Gastroesophageal sphincter (tissue), 4 donors: Measurements from ENCODE around the gene SEH1L. TPM values are rescaled to one million over a fixed set of nuclear protein-coding genes. Genes with fewer than 3 reads are reported as not detected.

Experiments
- ATAC-seq: fragments of 150-250 bp; one replicate; pipeline ENCODE4 v1.9.1; 2016; ENCODE audit warnings: mild to moderate bottlenecking, moderate library complexity
- H3K27ac ChIP-seq, 4 donors: fragments of 200-600 bp; sonication (generic) in 3 of 4; 1 replicate in 3 of 4; 2 replicates in 1 of 4; pipeline ENCODE4 v1.5.1; 2016 to 2019
- H3K27me3 ChIP-seq: fragments of 200-600 bp; sonication (generic); one replicate; pipeline ENCODE4 v1.5.1; 2019
- H3K36me3 ChIP-seq, 2 donors: fragments of 200-600 bp; sonication (generic); one replicate each; pipeline ENCODE4 v1.5.1; 2019; ENCODE audit warnings: control low read depth in 1 of 2
- H3K4me1 ChIP-seq, 3 donors: fragments of 200-600 bp; sonication (generic); 1 replicate in 2 of 3; 2 replicates in 1 of 3; pipeline ENCODE4 v1.5.1; 2016 to 2019; ENCODE audit warnings: control low read depth in 2 of 3
- H3K4me3 ChIP-seq, 2 donors: fragments of 200-600 bp; sonication (generic); one replicate each; pipeline ENCODE4 v1.5.1; 2019; ENCODE audit warnings: mild to moderate bottlenecking in 1 of 2, moderate library complexity in 1 of 2
- H3K9me3 ChIP-seq, 3 donors: fragments of 200-600 bp; sonication (generic); one replicate each; pipeline ENCODE4 v1.5.1; 2017 to 2019; ENCODE audit warnings: control low read depth in 2 of 3
- CTCF ChIP-seq, 4 experiments: fragments of 200-600 bp in 2 of 4; fragments of 450-650 bp in 2 of 4; sonication (generic) in 1 of 4; IDR thresholded peaks; one replicate each; pipeline ENCODE4 v1.5.1; 2017 to 2019; ENCODE audit warnings: antibody characterized with exemption in 4 of 4, mild to moderate bottlenecking in 2 of 4, moderate library complexity in 2 of 4
- EP300 ChIP-seq: sonication (generic); formaldehyde crosslinking; IDR thresholded peaks from one replicate; pipeline ENCODE4 v1.6.1; 2017; ENCODE audit warnings: antibody characterized with exemption, mild to moderate bottlenecking
- POLR2A ChIP-seq, 2 donors: fragments of 450-650 bp; IDR thresholded peaks; one replicate each; pipeline ENCODE4 v1.6.1; 2017; ENCODE audit warnings: antibody characterized with exemption in 2 of 2, mild to moderate bottlenecking in 2 of 2, moderate library complexity in 1 of 2
- POLR2AphosphoS5 ChIP-seq: sonication (generic); formaldehyde crosslinking; IDR thresholded peaks from one replicate; pipeline ENCODE4 v1.6.1; 2017; ENCODE audit warnings: antibody characterized with exemption
- WGBS, 2 donors: methylation state at CpG; one replicate each; pipeline ENCODE4 v1.1.5; 2018; ENCODE audit warnings: low coverage in 1 of 2; 5-methylcytosine and 5-hydroxymethylcytosine counted together
- total RNA-seq, 4 donors: library from RNA; depleted of rRNA; stranded (reverse); fragments of >200 nt; gene quantifications; one replicate each; pipeline ENCODE4 v1.1.0, GENCODE V29; 2016

SEH1L gene
- total RNA-seq, 4 donors from 2014 or later = 27.4 to 36.2 (median 28.3) TPM

- Histone ChIP-seq H3K27me3 (no peaks in the 10 kb centered on the region), H3K4me1 (no peaks in the 10 kb centered on the region), H3K4me3 (no peak overlapping the region), H3K36me3 (no peaks in the 10 kb centered on the region), H3K27ac (no peak overlapping the region), H3K9me3 (no peaks in the 10 kb centered on the region)
- 70 to 75% methylated on average over 5 to 7 of the region's 7 CpGs for WGBS, 2 donors
- TF ChIP-seq EP300 (no peak), POLR2AphosphoS5 (no peak), CTCF (IDR thresholded peaks at IDR 0.05) (no peak), POLR2A (IDR thresholded peaks at IDR 0.05) (no peak)
- no peak for ATAC-seq
Observed at GRCh38 chr18:12921178-12921577, 26.6 kb upstream of the SEH1L start.

GRCh38 chr18:12922266-12922665, 25.5 kb upstream of the SEH1L start:
- Histone ChIP-seq H3K4me1 (no peaks in the 10 kb centered on the region), H3K9me3 (no peaks in the 10 kb centered on the region), H3K27me3 (no peaks in the 10 kb centered on the region), H3K36me3 (no peaks in the 10 kb centered on the region), H3K4me3 (no peak overlapping the region), H3K27ac (no peak overlapping the region)
- no peak for ATAC-seq
- WGBS, 2 donors = 79 to 90% methylated on average over 1 of the region's 1 CpG
- no peak for TF ChIP-seq POLR2AphosphoS5
- TF ChIP-seq EP300 = no peak
- TF ChIP-seq POLR2A (IDR thresholded peaks at IDR 0.05) = no peak
- no peak for TF ChIP-seq CTCF (IDR thresholded peaks at IDR 0.05)

GRCh38 chr18:12924616-12925015, 23.2 kb upstream of the SEH1L start:
- no peak for TF ChIP-seq POLR2A (IDR thresholded peaks at IDR 0.05)
- TF ChIP-seq CTCF (IDR thresholded peaks at IDR 0.05) = no peak
- TF ChIP-seq EP300 = no peak
- no peak for TF ChIP-seq POLR2AphosphoS5
- WGBS, 2 donors = 59 to 63% methylated on average over 6 of the region's 6 CpGs
- Histone ChIP-seq H3K9me3 (no peaks in the 10 kb centered on the region), H3K4me3 (no peak overlapping the region), H3K36me3 (no peaks in the 10 kb centered on the region), H3K4me1 (no peaks in the 10 kb centered on the region), H3K27me3 (no peaks in the 10 kb centered on the region), H3K27ac (no peak overlapping the region)
- ATAC-seq = no peak

- TF ChIP-seq CTCF (IDR thresholded peaks at IDR 0.05) (no peak), POLR2AphosphoS5 (no peak), EP300 (no peak), POLR2A (IDR thresholded peaks at IDR 0.05) (no peak)
- ATAC-seq = no peak
- Histone ChIP-seq H3K36me3 (no peaks in the 10 kb centered on the region), H3K4me3 (no peak overlapping the region), H3K4me1 (no peaks in the 10 kb centered on the region), H3K9me3 (no peaks in the 10 kb centered on the region), H3K27ac (no peak overlapping the region), H3K27me3 (no peaks in the 10 kb centered on the region)
- WGBS, 2 donors = 60 to 64% methylated on average over 4 of the region's 4 CpGs
Observed at GRCh38 chr18:12928206-12928605, 19.6 kb upstream of the SEH1L start.

GRCh38 chr18:12928641-12929040, 19.2 kb upstream of the SEH1L start:
- no peak for ATAC-seq
- no peaks in the 10 kb centered on the region for H3K4me1 ChIP-seq
- no peaks in the 10 kb centered on the region for H3K27me3 ChIP-seq
- no peak for TF ChIP-seq CTCF (IDR thresholded peaks at IDR 0.05)
- no peak for TF ChIP-seq POLR2AphosphoS5
- no peak for TF ChIP-seq POLR2A (IDR thresholded peaks at IDR 0.05)
- no peaks in the 10 kb centered on the region for H3K36me3 ChIP-seq
- 42 to 58% methylated on average over 5 of the region's 5 CpGs for WGBS, 2 donors
- H3K4me3 ChIP-seq = no peak overlapping the region
- no peaks in the 10 kb centered on the region for H3K9me3 ChIP-seq
- H3K27ac ChIP-seq = no peak overlapping the region
